Activated CD4-positive, CD25-positive, alpha-beta regulatory T cell treated with anti-CD3 and anti-CD28 coated beads, Interleukin-2, amount 50 U/mL, for 24 hours (primary cell): Measurements from ENCODE around the gene GLTP.
A peak's percentile ranks its signal among the peaks of the same experiment; 100 is the strongest.

Source experiments
- ATAC-seq, 2 donors: fragments of 150-1000 bp; cut with Tn5 transposase; one replicate each; pipeline ENCODE4 v1.10.0; 2021; ENCODE audit warnings: mild to moderate bottlenecking in 1 of 2, moderate library complexity in 1 of 2

Gene GLTP

DNA sequence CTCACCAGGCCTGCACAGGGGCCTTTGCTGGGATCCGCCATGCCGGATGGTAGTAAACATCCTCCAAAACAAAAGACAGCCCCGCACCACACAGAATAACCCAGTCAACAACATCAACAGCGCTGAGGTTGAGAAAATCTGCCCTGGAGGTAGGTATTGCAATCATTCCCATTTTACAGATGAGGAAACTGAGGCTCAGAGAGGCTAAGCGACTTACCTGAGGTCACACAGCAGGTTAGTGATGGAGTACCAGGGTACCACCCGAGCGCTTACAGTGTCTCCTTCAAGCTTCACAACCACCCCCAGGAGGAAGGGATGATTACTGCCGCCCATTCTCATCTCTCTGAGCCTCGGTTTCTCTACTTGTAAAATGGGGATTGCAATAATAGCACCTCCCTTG, 62.1 kb downstream of the GLTP start:
- ATAC-seq: no peak

DNA sequence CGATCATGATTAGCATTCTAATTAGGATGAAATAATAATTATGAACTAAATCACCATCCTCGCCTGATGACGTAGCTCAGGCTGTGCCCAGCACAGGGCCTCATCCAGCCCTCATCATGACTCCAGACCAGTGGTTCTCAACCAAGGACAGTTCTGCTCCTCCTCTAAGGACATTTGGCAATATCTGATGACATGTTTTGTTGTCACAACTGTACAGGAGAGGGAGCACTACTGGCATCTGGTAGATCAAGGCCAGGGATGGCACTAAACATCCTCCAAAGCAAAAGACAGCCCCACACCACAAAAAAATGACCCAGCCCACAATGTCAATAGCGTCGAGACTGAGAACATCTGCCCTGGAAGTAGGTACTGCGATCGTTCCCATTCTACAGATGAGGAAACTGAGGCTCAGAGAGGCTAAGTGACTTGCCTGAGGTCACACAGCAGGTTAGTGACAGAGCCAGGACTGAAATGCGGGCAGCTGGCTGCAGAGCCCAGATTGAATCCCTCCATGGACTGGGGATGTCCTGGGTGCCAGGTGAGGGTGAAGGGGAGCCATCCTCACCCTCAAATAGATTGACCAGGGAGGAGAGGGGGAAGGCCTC, 62.6 kb downstream of the GLTP start:
- ATAC-seq: no peak

DNA sequence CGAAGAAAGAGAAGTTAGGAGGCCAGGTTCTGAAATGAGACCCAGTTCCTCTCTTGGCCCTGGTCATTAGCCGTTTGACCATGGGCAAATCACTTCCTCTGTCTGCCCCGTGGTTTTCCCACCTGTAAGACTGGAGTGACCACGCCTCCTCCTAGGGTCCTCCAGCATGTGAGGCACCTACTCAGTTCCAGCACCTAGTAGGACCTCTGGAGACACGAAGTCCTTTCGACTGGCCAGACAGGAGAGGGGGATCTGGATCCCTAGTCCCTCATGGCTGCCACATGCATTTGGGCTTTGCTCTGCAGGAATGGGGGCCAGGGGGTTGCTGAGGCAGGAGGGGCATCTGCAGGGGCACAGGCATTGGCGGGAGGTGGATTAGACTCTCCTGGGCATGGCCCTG, 63.5 kb downstream of the GLTP start:
- no peak for ATAC-seq

DNA sequence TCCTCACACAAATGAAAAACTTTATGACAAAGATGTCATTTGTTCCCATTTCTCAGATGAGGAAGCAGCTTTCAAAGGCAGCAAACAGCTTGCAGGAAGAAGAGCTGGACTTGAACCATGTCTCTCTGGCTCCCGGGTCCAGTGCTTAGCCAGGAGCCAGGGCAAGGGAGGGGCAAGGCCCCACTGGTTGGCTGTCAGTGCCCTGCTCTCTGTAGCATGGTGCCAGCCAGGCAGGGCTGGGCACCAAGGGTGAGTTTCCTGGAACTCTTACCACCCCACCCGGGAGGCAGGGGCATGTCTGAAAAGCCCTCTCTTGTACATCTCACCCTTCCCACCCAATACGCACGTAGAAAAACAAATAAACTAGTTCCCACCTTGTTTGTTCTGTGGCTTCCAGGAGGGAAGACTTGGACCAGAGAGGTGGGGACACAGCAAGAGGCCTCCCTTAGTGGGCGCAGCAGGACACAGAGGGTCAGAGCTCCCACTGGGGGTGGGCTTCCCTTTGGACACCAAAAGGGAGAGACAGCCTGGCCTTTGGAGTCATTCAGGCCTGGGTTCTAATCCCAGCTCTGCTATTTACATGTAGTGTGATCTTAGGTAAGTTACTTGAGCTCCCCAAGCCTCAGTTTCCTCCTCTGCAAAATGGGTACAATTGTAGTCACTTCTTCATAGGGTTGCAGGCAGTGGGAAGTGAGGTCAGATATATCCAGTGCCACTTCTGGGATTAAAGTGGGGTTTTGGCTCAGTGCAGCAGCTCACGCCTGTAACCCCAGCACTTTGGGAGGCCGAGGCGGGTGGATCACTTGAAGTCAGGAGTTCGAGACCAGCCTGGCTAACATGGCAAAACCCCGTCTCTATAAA, 64.4 kb downstream of the GLTP start:
- ATAC-seq: no peak

DNA sequence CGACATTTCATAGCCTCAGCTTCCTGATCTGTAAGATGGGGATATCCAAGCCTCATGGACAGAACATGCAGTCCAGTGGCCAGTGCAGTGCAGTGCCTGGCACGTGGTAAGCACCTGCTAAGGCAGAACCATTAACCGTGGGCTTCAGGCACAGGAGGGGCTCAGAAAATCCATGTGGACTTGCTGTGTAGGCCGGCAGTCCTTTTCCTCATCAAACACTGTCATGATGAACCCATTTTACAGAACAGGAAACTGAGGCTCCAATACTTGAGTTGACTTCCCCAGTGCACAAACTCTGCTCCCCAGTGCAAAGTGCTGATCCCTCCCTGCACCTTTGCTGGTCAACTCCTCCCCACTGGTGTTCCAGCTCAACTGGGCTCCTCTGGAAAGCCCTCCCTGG, 65.1 kb downstream of the GLTP start:
- ATAC-seq: no peak

DNA sequence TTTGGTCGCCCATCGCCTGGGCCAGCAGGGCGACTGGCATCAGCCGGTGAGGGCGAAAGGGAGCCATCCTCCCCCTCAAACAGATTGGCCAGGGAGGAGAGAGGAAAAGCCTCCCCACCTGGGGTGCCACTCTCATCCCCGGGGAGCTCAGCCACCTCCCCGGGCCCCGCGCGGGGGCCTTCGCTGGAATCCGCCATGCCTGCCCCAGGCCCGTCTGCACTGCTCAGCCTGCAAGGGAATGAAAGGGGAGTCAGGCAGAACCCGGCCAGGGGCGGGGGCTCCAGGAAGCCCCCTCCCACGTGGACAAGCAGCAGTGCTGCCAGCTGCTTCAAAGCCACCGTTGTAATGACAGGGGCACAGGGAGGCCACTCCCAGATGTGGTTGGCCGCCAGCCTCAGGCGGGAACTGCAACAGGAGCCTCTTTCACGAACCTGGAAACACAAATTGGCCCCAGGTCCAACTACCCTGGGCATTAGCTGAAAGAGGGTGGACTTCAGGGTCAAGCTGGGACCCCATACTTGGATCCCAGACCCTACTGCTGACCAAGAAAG, 65.7 kb downstream of the GLTP start:
- no peak for ATAC-seq

DNA sequence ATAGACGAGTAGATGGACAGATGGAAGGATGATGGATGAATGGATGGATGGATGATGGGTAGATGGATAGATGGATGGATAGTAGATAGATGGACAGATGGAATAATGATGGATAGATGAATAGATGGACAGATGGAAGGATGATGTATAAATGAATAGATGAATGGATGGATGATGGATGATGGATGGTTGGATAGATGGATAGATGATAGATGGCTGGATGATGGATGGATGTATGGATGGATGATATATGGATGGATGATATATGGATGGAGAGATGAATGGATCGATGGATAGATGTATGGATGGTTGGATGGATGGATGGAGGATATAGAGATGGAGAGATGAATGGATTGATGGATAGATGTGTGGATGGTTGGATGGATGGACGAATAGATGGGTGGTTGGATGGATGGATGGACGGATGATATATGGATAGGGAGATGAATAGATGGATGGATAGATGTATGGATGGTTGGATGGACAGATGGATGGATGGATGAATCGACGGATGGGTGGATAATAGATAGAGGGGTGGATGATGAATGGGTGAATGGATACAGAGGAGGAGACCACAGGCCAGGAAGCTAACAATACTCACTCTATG, 66.4 kb downstream of the GLTP start:
- no peak for ATAC-seq

DNA sequence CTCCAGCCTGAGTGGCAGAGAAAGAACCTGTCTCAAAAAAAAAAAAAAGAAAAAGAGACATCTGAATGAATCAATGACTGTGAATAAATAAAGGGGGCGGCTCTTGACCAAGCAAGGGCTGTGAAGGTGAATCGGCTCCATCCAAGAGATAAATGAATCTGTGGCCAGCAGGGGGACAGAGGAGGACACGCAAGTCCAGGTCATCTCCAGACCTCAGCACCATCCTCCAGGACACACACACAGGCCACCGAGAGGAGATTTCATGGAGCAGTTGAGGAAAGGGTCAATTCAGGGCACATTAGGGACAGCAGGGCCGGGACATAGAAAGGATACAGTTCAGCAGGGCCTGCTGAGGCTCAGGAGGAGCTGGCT, 68.7 kb downstream of the GLTP start:
- no peak for ATAC-seq

DNA sequence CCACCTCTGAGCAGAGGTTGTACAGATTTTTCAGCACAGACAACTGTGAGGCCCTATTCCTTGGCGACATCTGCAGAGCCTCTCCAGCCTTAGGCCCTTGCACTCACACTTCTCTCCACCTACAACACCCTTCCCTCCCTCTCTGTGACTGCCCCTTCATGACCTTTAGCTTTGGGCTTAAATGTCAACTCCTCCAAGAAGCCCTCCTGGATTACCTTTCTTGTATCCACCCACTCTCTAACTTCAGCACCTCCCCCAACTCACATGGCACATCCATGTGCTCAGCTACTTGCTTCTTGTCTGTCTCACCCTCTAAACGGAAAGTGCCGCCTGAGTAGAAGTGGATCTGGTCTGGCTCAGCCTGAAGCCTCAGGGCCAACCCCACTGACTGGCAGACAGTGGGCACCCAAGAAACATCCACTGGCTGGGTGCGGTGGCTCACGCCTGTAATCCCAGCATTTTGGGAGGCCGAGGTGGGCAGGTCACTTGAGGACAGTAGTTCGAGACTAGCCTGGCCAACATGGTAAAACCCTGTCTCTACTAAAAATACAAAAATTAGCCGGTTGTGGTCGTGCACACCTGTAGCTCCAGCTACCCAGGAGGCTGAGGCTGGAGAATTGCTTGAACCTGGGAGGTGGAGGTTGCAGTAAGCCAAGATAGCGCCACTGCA, 69.3 kb downstream of the GLTP start:
- ATAC-seq: no peak

DNA sequence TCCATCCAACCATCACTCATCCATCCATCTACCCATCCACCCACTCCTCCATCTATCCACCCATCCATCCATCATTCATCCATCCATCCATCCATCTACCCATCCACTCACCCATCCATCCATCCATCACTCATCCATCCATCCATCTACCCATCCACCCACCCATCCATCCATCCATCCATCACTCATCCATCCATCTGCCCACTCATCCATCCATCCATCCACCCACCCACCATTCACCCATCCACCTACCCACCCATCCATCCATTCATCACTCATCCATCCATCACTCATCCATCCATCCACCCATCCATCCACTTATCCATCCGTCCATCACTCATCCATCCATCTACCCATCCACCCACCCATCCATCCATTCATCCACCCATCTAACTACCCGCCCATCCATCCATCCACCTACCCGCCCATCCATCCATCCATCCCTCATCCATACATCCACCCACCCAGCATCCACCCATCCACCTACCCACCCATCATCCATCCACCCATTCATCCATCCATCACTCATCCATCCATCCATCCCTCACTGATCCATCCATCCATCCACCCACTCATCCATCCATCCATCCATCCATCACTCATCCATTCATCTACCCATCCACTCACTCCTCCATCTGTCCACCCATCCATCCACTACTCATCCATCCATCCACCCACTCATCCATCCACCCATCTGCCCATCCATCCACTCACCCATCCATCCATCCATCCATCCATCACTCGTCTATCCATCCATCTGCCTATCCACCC, 71.3 kb downstream of the GLTP start:
- ATAC-seq: no peak

DNA sequence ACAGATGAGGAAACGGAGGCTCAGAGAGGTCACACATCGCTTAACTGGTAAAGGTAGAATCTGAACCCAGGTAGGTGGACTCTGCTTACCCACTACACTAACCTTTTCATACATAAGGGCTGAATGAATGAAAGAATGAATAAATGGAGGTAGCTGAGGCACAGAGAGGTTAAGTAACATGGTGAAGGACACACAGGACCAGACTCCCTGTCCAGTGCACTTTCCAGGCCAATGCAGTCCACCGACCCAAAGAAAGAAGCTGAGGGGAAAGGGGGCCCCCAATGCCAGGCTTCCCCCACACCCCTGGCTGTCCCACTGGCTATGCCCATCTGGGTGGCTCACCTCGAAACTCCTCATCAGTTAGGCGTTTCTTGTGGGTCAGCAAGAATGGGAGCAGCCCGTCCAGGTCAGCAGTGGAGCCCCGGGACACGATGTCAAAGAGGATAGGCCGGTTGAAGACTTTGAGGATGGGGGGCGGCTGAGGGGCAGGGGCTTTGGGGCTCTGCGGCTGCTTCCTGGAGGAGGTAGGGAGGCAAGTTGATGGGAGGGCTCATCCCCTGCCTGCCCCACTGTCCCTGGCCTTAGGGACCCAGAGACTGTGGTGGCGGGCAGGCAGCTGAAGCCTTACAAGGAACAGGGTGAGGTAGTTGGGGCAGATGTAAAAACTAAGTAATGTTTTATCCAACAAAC, 72.2 kb downstream of the GLTP start:
- ATAC-seq: no peak

DNA sequence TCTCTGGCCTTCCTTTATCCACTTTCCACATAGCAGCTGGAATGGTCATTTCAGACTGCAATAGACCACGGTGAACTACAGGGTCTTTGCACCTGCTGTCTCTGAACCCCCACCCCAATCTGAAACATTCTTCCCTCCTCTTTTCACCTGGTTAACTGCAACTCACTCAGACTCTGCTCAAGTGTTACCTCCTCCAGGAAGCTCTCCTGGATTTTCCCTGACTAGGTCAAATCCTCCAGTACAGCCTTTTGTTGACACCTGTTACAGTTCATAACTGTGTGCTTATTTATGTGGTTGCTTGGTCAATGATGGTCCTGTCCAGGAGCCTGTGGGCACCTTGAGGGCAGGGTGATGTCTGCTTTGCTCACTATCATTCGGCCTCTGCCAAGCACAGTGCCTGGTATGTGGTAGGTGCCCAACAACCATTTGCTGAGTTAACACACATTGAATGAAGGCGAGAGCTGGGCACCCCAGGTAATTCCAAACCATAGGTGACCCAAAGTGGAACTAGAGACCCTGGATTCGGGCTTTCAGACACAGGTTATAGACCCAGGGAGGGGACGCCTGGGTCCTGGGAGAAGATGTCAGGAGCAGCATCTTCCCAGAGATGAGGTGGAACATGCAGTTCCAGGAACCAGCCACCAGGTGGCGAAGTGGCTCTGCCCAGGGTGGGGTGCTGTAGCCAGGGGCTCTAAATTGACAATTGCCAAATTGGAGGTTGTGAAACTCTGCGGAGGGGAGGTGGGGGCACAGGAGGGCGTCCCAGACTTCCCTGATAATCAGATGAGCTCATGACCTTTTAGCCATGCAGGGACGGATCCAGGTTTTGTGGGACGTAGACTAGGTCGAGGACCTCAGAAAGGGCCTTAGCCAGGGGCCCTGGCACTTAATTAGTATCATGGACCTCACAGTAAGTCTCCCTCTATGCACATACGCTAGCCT, 75.2 kb downstream of the GLTP start:
- peak; percentile 71 to 73 for ATAC-seq

DNA sequence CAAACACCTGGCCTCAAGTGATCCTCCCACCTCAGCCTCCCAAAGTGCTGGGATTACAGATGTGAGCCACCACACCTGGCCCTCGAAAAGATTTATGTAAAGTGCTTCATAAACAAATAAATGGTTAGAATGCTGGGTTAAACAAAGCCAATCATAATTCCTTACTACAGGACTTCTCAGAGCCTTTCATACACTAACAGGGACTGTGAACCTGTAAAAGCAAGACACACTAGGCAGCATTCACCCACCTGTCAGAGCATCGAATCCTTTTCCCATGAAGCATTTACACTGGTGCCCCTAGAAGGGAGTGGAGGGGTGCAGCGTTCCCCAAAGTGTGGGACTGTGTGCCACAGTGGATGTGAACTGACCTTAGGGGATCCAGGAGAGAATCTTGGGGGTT, 76.7 kb downstream of the GLTP start:
- ATAC-seq: no peak

DNA sequence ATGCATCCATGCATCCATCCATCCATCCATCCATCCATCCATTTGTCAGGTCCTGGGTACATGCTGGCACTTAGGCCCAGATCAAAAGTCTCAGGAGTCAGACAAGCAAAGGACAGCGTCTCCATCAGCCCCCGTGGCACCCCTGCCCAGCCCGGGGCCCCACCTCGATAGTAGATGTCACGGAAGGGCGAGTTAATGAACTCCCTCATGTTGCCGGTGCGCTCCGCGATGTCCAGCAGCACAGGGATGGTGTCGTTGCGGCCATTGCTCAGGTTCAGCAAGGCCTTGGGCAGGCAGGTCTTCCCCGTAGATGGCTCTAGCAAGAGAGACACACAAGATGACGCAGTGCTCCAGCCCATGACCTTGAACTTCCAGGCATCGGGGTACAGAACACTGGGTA, 77.5 kb downstream of the GLTP start:
- ATAC-seq: no peak
